Hepatocyte (in vitro differentiated cells): ENCODE results near the gene HEY2. TPM values are rescaled to one million over a fixed set of nuclear protein-coding genes. Genes with fewer than 3 reads are reported as not detected.

Experiments
- DNase-seq: peaks from one replicate; pipeline ENCODE4 v3.0.0-alpha.2; 2016; ENCODE audit warnings: low spot score
- H2AFZ ChIP-seq: fragments of 200-600 bp; sonication (generic); 2 replicates; pipeline ENCODE4 v1.6.0; 2016; ENCODE audit warnings: antibody characterized with exemption, mild to moderate bottlenecking
- H3K27ac ChIP-seq: fragments of 200-600 bp; sonication (generic); 2 replicates; pipeline ENCODE4 v1.5.1; 2016; ENCODE audit warnings: mild to moderate bottlenecking
- H3K27me3 ChIP-seq: fragments of 200-600 bp; sonication (generic); 2 replicates; pipeline ENCODE4 v1.6.1; 2016
- H3K36me3 ChIP-seq: fragments of 200-600 bp; sonication (generic); replicated peaks from 2 replicates; pipeline ENCODE4 v1.5.1; 2016; ENCODE audit warnings: low read depth; ENCODE audit not compliant: insufficient read depth
- H3K4me1 ChIP-seq: fragments of 200-600 bp; sonication (generic); 2 replicates; pipeline ENCODE4 v1.5.1; 2016; ENCODE audit warnings: mild to moderate bottlenecking, moderate library complexity; ENCODE audit not compliant: insufficient read depth
- H3K4me2 ChIP-seq: fragments of 200-600 bp; sonication (generic); 2 replicates; pipeline ENCODE4 v1.6.0; 2016
- H3K4me3 ChIP-seq: fragments of 200-600 bp; sonication (generic); 2 replicates; pipeline ENCODE4 v1.5.1; 2016; ENCODE audit warnings: mild to moderate bottlenecking
- H3K79me2 ChIP-seq: fragments of 200-600 bp; sonication (generic); 2 replicates; pipeline ENCODE4 v1.6.0; 2017; ENCODE audit warnings: mild to moderate bottlenecking
- H3K9me2 ChIP-seq: fragments of 200-600 bp; sonication (generic); replicated peaks from 2 replicates; pipeline ENCODE4 v1.6.0; 2017; ENCODE audit warnings: mild to moderate bottlenecking; ENCODE audit not compliant: insufficient read depth
- H3K9me3 ChIP-seq: fragments of 200-600 bp; sonication (generic); 2 replicates; pipeline ENCODE4 v1.5.1; 2016; ENCODE audit warnings: low read depth, mild to moderate bottlenecking
- H4K20me1 ChIP-seq: fragments of 200-600 bp; sonication (generic); 2 replicates; pipeline ENCODE4 v1.6.0; 2016; ENCODE audit warnings: mild to moderate bottlenecking; ENCODE audit not compliant: insufficient read depth, poor library complexity, severe bottlenecking
- CTCF ChIP-seq: fragments of 200-600 bp; sonication (generic); IDR thresholded peaks from 2 replicates; pipeline ENCODE4 v1.5.1; 2016; ENCODE audit warnings: antibody characterized with exemption, mild to moderate bottlenecking; ENCODE audit not compliant: poor library complexity
- EZH2 ChIP-seq: fragments of 200-600 bp; sonication (generic); IDR thresholded peaks from 2 replicates; pipeline ENCODE4 v1.6.1; 2016; ENCODE audit warnings: antibody characterized with exemption, mild to moderate bottlenecking, borderline replicate concordance
- EZH2phosphoT487 ChIP-seq: fragments of 200-600 bp; sonication (generic); IDR thresholded peaks from one replicate; pipeline ENCODE4 v1.6.1; 2018; ENCODE audit warnings: antibody characterized with exemption, mild to moderate bottlenecking, low read depth, moderate library complexity; ENCODE audit not compliant: unreplicated experiment, severe bottlenecking
- whole genome bisulfite sequencing: methylation state at CpG from one replicate; pipeline ENCODE4 v1.1.6; 2016; ENCODE audit warnings: low lambda C conversion rate; ENCODE audit errors: missing lambda C conversion rate; 5-methylcytosine and 5-hydroxymethylcytosine counted together
- polyA plus RNA-seq: library from polyadenylated mRNA; unstranded; fragments of >200 nt; fragmentation: Nextera tagmentation; extraction: Ambion mirVana; gene quantifications from 2 replicates; pipeline ENCODE4 v1.2.1, GENCODE V29; 2016
- total RNA-seq: library from RNA; depleted of rRNA; stranded (reverse); fragments of >200 nt; gene quantifications from 2 replicates; pipeline ENCODE4 v1.2.3, GENCODE V29; 2014

The HEY2 gene
- total and polyA plus RNA-seq, 2 experiments from 2014 or later, result 0.27 to 0.47 TPM

GRCh38 chr6:125742464-125743120 is 6.8 kb upstream of the HEY2 start:
- 48% methylated on average over 5 of the region's 5 CpGs for WGBS
- H2AFZ ChIP-seq, result no peak overlapping the region

DNA sequence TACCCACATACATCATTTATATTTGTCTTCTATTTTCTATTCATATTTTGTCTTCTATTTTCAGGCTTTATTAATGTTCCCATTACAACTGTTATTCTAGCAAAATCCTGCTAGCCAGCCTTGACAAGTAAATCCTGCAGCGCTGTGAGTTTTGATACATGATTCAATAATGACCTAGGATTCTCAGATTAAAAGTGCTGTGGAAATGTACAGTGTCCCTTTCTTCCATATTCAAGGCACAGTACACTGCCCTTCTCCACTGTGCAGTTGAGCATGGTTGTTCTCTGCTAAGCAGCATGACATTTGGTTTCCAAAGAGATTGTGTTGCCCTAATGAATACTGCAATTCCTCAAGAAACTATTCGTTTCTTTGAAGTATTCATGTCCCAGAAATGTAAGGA is 5.8 kb upstream of the HEY2 start:
- no peaks in the 10 kb centered on the region for H4K20me1 ChIP-seq
- H3K9me3 ChIP-seq, result no peaks in the 10 kb centered on the region
- H3K4me1 ChIP-seq, result peaks cover 6% of the 10 kb centered on the region
- no peaks in the 10 kb centered on the region for H3K9me2 ChIP-seq
- H3K4me3 ChIP-seq, result no peak overlapping the region
- H3K36me3 ChIP-seq, result no peaks in the 10 kb centered on the region
- DNase-seq, result no peak
- TF ChIP-seq EZH2 (no peak), CTCF (no peak), EZH2phosphoT487 (no peak)
- no peaks in the 10 kb centered on the region for H3K79me2 ChIP-seq
- H2AFZ ChIP-seq, result no peak overlapping the region
- peaks cover 58% of the 10 kb centered on the region for H3K27me3 ChIP-seq
- H3K4me2 ChIP-seq, result no peak overlapping the region
- WGBS, result 90% methylated on average over 2 of the region's 2 CpGs
- no peak overlapping the region for H3K27ac ChIP-seq

More at GRCh38 chr6:125742464-125743120, 6.8 kb upstream of the HEY2 start:
- Histone ChIP-seq H4K20me1 (no peaks in the 10 kb centered on the region), H3K4me1 (peaks cover 6% of the 10 kb centered on the region), H3K79me2 (no peaks in the 10 kb centered on the region), H3K9me2 (no peaks in the 10 kb centered on the region), H3K4me3 (no peak overlapping the region), H3K36me3 (no peaks in the 10 kb centered on the region), H3K4me2 (no peak overlapping the region), H3K27ac (no peak overlapping the region), H3K9me3 (no peaks in the 10 kb centered on the region), H3K27me3 (peaks cover 48% of the 10 kb centered on the region)
- TF ChIP-seq EZH2 (no peak), CTCF (no peak), EZH2phosphoT487 (no peak)
- DNase-seq, result no peak

DNA sequence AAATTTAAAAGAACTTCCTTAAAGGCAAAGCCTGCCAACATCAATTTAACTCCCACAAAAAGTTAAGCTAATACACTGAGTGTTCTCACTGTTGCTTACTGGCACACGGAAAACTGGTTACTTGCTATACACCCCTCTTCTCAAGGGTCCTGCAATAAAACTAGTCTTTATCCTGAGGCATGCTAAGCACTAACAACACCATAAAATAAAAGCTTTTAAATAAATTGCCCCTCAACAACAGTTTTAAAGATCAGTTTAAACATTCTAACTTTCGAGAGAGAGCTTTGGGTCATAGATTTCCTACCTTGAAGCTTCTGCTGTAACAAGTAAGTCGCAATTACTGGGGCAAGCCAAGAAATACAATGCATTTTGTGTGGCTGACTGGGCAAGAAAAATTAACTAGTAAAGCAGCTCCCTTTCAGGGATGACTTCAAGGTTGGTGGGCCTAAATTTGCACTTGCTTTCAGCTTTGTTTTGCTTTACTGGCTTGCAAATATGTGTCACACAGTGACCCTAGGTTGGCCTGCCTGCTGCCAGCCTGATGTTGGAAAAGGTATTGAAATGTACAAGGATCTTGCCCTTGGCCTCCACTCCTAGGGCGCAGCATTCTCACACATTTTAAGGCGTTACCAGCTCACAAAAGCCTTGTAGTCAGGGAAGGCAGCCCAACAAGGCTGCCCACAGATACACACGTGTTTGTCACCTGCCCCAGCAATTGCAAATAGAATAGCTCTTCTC is 4.0 kb upstream of the HEY2 start:
- H3K4me2 ChIP-seq, result no peak overlapping the region
- no peak for TF ChIP-seq EZH2
- TF ChIP-seq CTCF, result no peak
- TF ChIP-seq EZH2phosphoT487, result no peak
- no peaks in the 10 kb centered on the region for H3K36me3 ChIP-seq
- DNase-seq, result no peak
- H3K4me1 ChIP-seq, result peaks cover 11% of the 10 kb centered on the region
- H3K79me2 ChIP-seq, result no peaks in the 10 kb centered on the region
- no peak overlapping the region for H2AFZ ChIP-seq
- H3K27ac ChIP-seq, result no peak overlapping the region
- no peak overlapping the region for H3K4me3 ChIP-seq
- H4K20me1 ChIP-seq, result no peaks in the 10 kb centered on the region
- no peaks in the 10 kb centered on the region for H3K9me2 ChIP-seq
- H3K9me3 ChIP-seq, result no peaks in the 10 kb centered on the region
- WGBS, result 57% methylated on average over 6 of the region's 6 CpGs
- H3K27me3 ChIP-seq, result peaks cover 71% of the 10 kb centered on the region
